Measurements from ENCODE around the gene LRSAM1. TPM values are rescaled to one million over a fixed set of nuclear protein-coding genes. Genes with fewer than 3 reads are reported as not detected.

LRSAM1 gene
- polyA plus RNA-seq, 1 donor (not counting 4 experiments of a cell fraction or from before 2014, with no cell fraction given), result 5.2 TPM

DNA sequence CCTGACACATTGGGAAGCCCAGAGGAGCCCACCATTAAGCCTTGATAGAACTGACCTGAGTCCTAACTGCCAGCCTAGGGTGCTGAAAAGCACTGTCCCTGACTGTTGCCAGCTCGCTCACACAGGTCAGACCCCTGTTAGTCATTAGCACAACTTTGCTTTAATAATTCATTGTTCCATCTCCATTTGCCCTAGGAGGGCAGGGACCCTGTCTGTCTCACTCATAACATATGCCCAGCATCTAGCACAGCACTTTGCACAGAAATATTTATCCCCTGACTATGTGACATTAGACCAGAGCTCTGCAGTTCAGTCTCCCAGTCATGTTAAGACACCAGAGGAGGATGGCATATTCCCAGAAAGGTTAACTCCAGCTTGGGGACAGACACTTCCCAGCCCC lies 99.0 kb downstream of the LRSAM1 start:
- Histone ChIP-seq H3K27me3 (ENCODE audit: control insufficient read depth, extremely low read depth, insufficient read depth, low read length) (no peaks in the 10 kb centered on the region), H3K27ac (ENCODE audit: control insufficient read depth, insufficient read depth, low read length) (no peak overlapping the region)
- dilution Hi-C loops (cut with MboI; ENCODE audit: extremely low pct_ligation_motif_present, low sequenced_read_pairs), result no loop called here

GRCh38 chr9:127550751-127551150 lies 99.4 kb downstream of the LRSAM1 start:
- Histone ChIP-seq H3K4me3 (ENCODE audit: control insufficient read depth in 2 of 3, extremely low read depth in 1 of 3, insufficient read depth in 2 of 3, low read depth in 1 of 3, low read length in 3 of 3) (no peak overlapping the region), H4K20me1 (ENCODE audit: control insufficient read depth, extremely low read depth, insufficient read depth, low read length) (peaks cover 57% of the 10 kb centered on the region), H3K27me3 (ENCODE audit: control insufficient read depth, extremely low read depth, insufficient read depth, low read length) (no peaks in the 10 kb centered on the region), H3K9me3 (ENCODE audit: control insufficient read depth, low read depth, low read length) (no peaks in the 10 kb centered on the region), H3K4me1 (ENCODE audit: control insufficient read depth, extremely low read depth, insufficient read depth, low read length) (peaks cover 29% of the 10 kb centered on the region), H3K36me3 (ENCODE audit: control insufficient read depth in 2 of 2, extremely low read depth in 1 of 2, insufficient read depth in 2 of 2, low read length in 2 of 2) (peaks cover 36 to 54% of the 10 kb centered on the region in 2 experiments), H2AFZ (ENCODE audit: control insufficient read depth, low read length) (no peak overlapping the region), H3K9me1 (ENCODE audit: control insufficient read depth, extremely low read depth, insufficient read depth, low read length) (peaks cover 15% of the 10 kb centered on the region), H3K4me2 (ENCODE audit: control insufficient read depth, extremely low read depth, insufficient read depth, low read depth, low read length) (no peak overlapping the region), H3K9ac (ENCODE audit: control insufficient read depth, extremely low read depth, insufficient read depth, low read length) (no peak overlapping the region), H3K79me2 (ENCODE audit: control insufficient read depth, insufficient read depth, low read length) (peaks cover 98% of the 10 kb centered on the region), H3K27ac (ENCODE audit: control insufficient read depth, insufficient read depth, low read length) (no peak overlapping the region)
- FAIRE-seq, result no peak
- no peak for TF ChIP-seq EZH2 (IDR thresholded peaks at IDR 0.05; ENCODE audit: low read length)
- TF ChIP-seq, protein P1, sequence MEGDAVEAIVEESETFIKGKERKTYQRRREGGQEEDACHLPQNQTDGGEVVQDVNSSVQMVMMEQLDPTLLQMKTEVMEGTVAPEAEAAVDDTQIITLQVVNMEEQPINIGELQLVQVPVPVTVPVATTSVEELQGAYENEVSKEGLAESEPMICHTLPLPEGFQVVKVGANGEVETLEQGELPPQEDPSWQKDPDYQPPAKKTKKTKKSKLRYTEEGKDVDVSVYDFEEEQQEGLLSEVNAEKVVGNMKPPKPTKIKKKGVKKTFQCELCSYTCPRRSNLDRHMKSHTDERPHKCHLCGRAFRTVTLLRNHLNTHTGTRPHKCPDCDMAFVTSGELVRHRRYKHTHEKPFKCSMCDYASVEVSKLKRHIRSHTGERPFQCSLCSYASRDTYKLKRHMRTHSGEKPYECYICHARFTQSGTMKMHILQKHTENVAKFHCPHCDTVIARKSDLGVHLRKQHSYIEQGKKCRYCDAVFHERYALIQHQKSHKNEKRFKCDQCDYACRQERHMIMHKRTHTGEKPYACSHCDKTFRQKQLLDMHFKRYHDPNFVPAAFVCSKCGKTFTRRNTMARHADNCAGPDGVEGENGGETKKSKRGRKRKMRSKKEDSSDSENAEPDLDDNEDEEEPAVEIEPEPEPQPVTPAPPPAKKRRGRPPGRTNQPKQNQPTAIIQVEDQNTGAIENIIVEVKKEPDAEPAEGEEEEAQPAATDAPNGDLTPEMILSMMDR (optimal IDR thresholded peaks at IDR 0.05 in 1 of 3, IDR thresholded peaks at IDR 0.05 in 1 of 3, conservative IDR thresholded peaks at IDR 0.05 in 1 of 3; ENCODE audit: extremely low read depth in 1 of 3, insufficient read depth in 2 of 3, low read length in 3 of 3), result no peak
- no peak for DNase-seq (ENCODE audit: low read depth, low spot score)
- dilution Hi-C loops (cut with MboI; ENCODE audit: extremely low pct_ligation_motif_present, low sequenced_read_pairs), result no loop called here

More for the DNA sequence above, 99.0 kb downstream of the LRSAM1 start:
- Histone ChIP-seq H3K4me3 (ENCODE audit: control insufficient read depth in 2 of 3, extremely low read depth in 1 of 3, insufficient read depth in 2 of 3, low read depth in 1 of 3, low read length in 3 of 3) (no peak overlapping the region), H3K36me3 (ENCODE audit: control insufficient read depth in 2 of 2, extremely low read depth in 1 of 2, insufficient read depth in 2 of 2, low read length in 2 of 2) (peaks cover 36 to 49% of the 10 kb centered on the region in 2 experiments), H2AFZ (ENCODE audit: control insufficient read depth, low read length) (no peak overlapping the region), H3K9me1 (ENCODE audit: control insufficient read depth, extremely low read depth, insufficient read depth, low read length) (peaks cover 13% of the 10 kb centered on the region), H3K4me2 (ENCODE audit: control insufficient read depth, extremely low read depth, insufficient read depth, low read depth, low read length) (no peak overlapping the region), H3K4me1 (ENCODE audit: control insufficient read depth, extremely low read depth, insufficient read depth, low read length) (peaks cover 28% of the 10 kb centered on the region), H3K79me2 (ENCODE audit: control insufficient read depth, insufficient read depth, low read length) (peaks cover 96% of the 10 kb centered on the region), H3K9ac (ENCODE audit: control insufficient read depth, extremely low read depth, insufficient read depth, low read length) (no peak overlapping the region), H3K9me3 (ENCODE audit: control insufficient read depth, low read depth, low read length) (no peaks in the 10 kb centered on the region), H4K20me1 (ENCODE audit: control insufficient read depth, extremely low read depth, insufficient read depth, low read length) (peaks cover 57% of the 10 kb centered on the region)
- TF ChIP-seq EZH2 (IDR thresholded peaks at IDR 0.05; ENCODE audit: low read length), result no peak
- TF ChIP-seq, protein P1 (optimal IDR thresholded peaks at IDR 0.05 in 1 of 3, IDR thresholded peaks at IDR 0.05 in 1 of 3, conservative IDR thresholded peaks at IDR 0.05 in 1 of 3; ENCODE audit: extremely low read depth in 1 of 3, insufficient read depth in 2 of 3, low read length in 3 of 3), result no peak
- FAIRE-seq, result no peak
- DNase-seq (ENCODE audit: low read depth, low spot score), result no peak

Small RNA genes within 50 kb of the gene (small RNA-seq; reads per million reads assigned to genes)
- gene RF00019 (ENCODE audit: insufficient read length in 3 of 3, low read depth in 3 of 3, low replicate concordance in 1 of 3) (0 reads per million in 3 experiments), gene SNORA65 (ENCODE audit: insufficient read length in 3 of 3, low read depth in 3 of 3, low replicate concordance in 1 of 3) (19.3 to 83.1 (median 26.5) reads per million in 3 experiments)

Other genes starting within 250 kb of the LRSAM1 start
- 2.0 to 3.3 TPM (median 2.4 TPM) in 3 replicates for gene GARNL3, start 186.7 kb upstream of the LRSAM1 start, polyA plus RNA-seq
- gene SLC2A8, start 54.3 kb upstream of the LRSAM1 start, polyA plus RNA-seq, result 7.1 to 14.2 TPM (median 9.5 TPM) in 3 replicates
- gene ZNF79, start 27.1 kb upstream of the LRSAM1 start, polyA plus RNA-seq, result 4.3 to 6.6 TPM (median 4.8 TPM) in 3 replicates
- gene RPL12, start 104 bp upstream of the LRSAM1 start, polyA plus RNA-seq, result 2,272 to 2,722 TPM (median 2,671 TPM) in 3 replicates
- 7.8 to 22.2 TPM (median 17.1 TPM) in 3 replicates for gene STXBP1, start 160.8 kb downstream of the LRSAM1 start, polyA plus RNA-seq